Epithelial cell of prostate (primary cell): ENCODE results near the gene SLC6A5.
"Not testable (repeated sequence)": the region's sequence is repeated elsewhere in the genome, so short reads cannot be mapped to it uniquely, and the experiment has no call there.

Source experiments
- DNase-seq: peaks from one replicate; pipeline ENCODE4 v3.0.0-alpha.2; 2011; ENCODE audit warnings: low read depth, low spot score
- H3K27ac ChIP-seq: fragments of 450-650 bp; 2 replicates; pipeline ENCODE4 v1.5.1; 2017; ENCODE audit warnings: mild to moderate bottlenecking

The SLC6A5 gene

GRCh38 chr11:20599221-20600019 is at the start of gene SLC6A5:
TSS of gene SLC6A5 (plus strand) at chr11:20599608. CDS start at chr11:20599673, 65 bp downstream.
- no peak within 1 kb of the TSS for H3K27ac ChIP-seq
- DNase-seq: no peak

DNA sequence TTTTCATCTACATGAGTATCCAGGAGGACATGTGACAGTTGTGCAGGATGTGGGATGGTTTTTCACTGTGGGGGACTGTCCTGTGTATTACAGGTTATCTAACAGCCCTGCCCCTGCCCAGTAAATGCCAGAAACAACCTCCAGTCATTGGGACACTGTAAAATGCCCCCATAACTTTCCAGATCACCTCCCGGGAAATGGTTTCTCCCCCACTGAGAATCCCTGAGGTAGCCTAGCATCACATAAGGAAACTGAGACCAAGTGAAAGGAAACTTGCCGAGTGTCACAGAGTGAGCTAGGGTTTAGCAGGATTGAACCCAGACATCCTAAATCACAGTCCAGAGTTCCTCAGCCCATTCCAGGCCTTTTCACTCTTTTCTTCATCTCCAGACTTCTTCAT is 48.3 kb upstream of the SLC6A5 start:
- no peak overlapping the region for H3K27ac ChIP-seq
- DNase-seq: no peak

DNA sequence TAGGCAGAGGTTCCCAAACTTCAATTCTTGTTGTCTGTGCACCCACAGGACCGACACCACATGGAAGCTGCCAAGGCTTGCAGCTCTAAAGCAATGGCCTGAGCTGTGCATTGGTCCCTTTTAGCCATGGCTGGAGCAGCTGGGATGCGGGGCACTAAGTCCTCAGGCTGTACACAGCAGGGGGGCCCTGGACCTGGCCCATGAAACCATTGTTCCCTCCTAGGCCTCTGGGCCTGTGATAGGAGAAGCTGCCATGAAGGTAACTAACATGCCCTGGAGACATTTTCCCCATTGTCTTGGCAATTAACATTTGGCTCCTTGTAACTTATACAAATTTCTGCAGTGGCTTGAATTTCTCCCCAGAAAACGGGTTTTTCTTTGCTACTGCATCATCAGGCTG is 43.6 kb upstream of the SLC6A5 start:
- no peak for DNase-seq

DNA sequence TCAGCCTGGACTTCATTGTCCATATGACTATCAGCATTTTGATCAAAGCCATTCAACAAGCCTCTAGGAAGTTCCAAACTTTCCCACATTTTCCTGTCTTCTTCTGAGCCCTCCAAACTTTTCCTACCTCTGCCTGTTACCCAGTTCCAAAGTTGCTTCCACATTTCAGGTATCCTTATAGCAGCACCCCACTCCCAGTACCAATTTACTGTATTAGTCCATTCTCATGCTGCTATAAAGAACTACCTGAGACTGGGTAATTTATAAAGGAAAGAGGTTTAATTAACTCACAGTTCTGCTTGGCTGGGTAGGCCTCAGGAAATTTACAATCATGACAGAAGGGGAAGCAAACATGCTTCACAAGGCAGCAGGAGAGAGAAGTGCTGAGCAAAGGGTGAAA is 43.0 kb upstream of the SLC6A5 start:
- not testable (repeated sequence) for DNase-seq, H3K27ac ChIP-seq

More for the DNA sequence above, 43.6 kb upstream of the SLC6A5 start:
- H3K27ac ChIP-seq: no peak overlapping the region

GRCh38 chr11:20558741-20559140 is 40.7 kb upstream of the SLC6A5 start:
- peak overlapping the region; percentile 56 for H3K27ac ChIP-seq
- no peak for DNase-seq

DNA sequence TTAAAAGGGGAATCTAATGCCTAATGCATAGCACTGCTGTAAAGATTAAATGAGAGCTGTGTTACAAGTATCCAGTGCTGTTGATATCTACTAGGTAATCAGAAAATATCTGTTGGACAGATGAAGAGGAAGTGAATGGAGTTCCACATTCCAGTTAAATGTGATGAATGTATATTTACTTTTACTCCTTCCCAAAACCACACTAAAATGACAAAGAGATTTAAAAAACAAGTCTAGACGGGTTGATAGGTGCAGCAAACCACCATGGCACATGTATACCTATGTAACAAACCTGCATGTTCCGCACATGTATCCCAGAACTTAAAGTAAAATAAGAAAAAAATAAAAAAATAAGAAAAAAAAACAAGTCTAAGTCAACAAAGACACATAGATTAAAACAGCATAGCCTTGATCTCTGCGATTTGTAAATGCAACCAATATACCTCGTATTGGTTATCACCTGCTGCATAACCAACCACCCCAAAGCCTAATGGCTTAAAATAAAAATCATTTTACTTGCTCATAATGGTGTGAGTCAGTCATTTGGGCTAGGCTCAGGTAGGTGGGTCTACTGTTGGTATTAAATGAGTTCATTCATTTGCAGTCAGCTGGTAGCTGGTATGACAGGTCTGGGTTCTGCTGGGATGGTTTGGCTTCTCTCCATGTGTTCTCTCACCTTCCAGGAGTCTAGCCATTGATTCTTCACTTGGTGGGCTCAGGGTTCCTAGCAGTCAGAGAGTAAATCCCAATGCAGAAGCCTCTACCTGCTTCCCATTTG is 39.7 kb upstream of the SLC6A5 start:
- peak overlapping the region; percentile 56 for H3K27ac ChIP-seq
- peak; percentile 74 for DNase-seq

DNA sequence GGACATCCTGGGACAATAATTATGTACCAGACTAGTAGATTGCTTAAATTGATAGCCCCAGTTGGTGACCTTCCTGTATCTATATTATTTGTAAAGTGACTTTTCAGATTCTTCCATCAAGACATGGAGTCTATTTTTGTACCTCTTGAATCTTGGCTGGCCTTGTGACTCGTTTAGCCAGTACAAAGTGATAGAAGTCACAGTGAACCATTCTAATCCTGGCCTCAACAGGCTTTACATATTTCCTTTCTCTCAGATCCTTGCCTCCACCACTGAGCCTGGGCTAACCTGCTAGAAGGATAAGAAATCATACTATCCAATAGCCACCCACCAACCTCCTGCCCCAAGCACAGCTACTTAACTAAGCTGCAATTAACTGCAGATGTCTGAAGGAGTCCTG is 37.5 kb upstream of the SLC6A5 start:
- DNase-seq: no peak
- H3K27ac ChIP-seq: no peak overlapping the region

DNA sequence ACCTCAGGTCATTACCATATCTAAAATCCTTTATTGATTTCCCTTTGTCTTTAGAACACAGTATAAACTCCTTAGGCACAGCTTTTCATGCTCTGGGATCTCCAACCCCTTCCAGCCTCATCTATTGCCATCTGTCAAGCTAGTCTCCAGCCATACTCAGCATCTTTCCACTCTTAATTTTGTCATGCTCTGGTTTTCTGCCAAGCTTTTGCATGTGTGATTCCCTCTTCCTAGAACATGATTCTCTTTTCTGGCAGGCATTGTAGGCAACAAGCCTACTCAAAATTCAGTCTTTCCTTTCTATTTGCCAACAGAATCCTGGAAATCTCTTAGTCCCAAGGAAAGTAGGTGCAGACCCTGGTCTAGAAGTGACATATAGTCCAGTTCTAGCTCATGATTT is 35.5 kb upstream of the SLC6A5 start:
- no peak overlapping the region for H3K27ac ChIP-seq

DNA sequence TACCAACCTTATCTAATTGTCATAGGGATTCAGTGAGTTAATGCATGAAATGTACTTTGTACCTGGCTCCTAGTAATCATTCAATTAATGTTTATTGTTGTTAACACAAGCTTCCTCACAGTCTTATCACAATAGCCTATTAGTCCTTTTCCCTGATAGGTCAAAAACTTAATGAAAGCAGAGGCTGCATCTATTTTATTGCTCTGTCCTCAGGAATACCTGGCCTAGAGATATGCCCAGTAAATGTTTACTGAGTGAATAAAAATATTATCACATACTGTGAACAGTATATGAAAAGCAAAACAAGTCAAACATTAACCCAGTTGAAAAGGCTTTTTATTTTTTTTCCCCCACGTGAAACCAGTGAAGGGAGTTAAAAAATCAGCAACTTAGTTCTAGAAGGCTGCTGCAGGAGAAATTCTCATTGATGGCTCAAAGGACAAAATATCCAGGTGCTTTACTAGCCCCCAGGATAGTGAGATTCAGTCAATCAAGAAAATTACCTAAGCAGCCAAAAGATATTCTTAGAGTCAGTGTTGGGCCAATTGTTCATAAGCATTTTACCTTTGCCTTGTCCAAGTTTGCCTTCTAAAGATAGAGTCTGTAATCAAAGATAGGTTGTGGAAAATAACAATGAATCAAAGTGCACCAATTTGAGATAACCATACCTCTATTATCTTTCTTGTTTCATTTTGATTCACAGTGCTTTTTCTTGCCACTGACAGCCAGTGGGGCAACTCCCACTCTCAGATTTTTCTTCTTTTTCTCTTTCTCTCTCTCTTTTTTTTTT is 34.4 kb upstream of the SLC6A5 start:
- DNase-seq: no peak
- peak overlapping the region; percentile 89 for H3K27ac ChIP-seq

More for the DNA sequence above, 35.5 kb upstream of the SLC6A5 start:
- DNase-seq: no peak

DNA sequence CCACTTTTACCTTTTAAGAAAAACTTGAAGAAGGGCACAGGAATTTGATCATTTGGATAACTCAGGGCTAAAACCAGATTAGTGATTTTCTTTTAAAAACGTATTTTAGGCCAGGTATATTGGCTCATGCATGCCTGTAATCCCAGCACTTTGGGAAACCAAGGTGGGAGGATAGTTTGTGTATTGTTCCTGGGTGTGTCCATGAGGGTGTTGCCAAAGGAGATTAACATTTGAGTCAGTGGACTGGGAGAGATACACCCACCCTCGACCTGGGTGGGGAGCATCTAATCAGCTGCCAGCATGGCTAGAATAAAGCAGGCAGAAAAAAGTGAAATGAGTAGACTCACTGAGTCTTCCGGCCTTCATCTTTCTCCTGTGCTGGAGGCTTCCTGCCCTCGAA is 33.3 kb upstream of the SLC6A5 start:
- not testable (repeated sequence) for DNase-seq
- peak overlapping the region; percentile 89 for H3K27ac ChIP-seq

GRCh38 chr11:20566591-20567434 is 32.6 kb upstream of the SLC6A5 start:
- DNase-seq: peak; percentile 68
- H3K27ac ChIP-seq: peak overlapping the region; percentile 89

- not testable (repeated sequence) for H3K27ac ChIP-seq, DNase-seq
Measured at GRCh38 chr11:20579725-20580124, 19.7 kb upstream of the SLC6A5 start.

DNA sequence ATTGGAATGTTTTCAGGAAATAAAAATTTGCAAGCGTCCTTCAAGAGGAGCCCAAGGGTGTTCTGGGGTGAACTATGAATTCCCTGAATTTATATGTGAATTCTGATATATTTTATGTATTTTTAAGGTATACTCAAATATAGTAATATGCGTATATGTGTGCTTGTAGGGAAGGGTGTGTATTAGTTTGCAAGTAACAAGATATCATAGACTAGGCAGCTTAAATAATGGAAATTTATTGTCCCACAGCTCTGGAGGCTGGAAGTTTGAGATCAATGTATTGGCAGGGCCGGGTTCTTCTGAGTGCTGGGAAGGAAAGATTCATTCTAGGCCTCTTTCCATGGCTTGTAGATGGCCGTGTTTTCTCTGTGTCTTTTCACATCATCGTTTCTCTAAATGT is 16.2 kb upstream of the SLC6A5 start:
- no peak overlapping the region for H3K27ac ChIP-seq
- no peak for DNase-seq

DNA sequence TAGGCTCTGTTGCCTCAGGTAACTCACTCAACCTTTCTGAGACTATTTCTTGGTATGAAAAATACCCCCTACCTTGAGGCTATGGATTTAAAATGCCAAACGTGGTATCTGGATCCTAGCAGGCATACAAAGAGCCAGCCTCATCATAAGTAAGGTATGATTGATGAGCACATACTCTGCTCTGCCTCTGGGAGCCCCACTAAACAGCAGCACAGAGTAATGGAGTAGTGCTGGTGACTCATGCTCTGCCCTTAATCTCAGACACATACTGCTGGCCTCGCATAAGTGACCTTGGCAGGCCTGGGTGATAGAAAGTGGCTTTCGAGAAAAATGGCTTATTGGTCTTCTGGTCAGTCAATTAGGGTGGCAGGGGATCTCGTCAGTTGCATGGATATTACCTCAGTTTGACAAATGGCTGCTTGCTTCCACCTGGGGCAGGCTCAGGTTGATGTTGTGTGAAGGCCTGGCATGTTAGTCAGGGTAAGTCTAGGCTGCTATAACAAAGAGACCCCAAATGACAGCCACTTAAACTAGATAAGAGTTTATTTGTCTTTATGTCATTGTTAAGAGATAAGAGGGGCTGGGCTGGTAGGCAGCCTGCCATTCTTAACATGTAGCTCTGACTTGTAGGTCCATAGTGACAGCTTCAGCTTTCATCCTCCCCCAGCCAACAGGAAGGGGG is 15.2 kb upstream of the SLC6A5 start:
- H3K27ac ChIP-seq: no peak overlapping the region
- no peak for DNase-seq

DNA sequence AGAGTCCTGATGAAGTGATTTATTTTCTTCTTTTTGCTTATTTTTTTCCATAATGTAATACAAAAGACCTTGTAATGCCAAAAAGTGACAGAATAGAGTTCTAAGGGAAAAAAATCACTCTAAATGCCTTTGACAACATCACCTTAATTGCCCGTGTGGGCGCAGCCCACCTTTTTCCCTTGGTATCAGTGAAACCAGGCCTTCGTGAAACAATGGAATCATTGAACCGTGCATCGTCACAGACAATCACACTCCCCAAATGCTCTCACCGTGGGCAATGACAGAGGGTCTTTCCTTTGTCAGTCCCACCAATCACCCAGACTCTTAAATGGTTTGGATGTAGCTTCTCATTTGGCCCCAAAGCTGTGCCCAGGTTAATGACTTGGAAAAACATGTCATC is 9.6 kb upstream of the SLC6A5 start:
- no peak for DNase-seq
- H3K27ac ChIP-seq: no peak overlapping the region

GRCh38 chr11:20590381-20590780 is 9.0 kb upstream of the SLC6A5 start:
- DNase-seq: no peak
- H3K27ac ChIP-seq: no peak overlapping the region

DNA sequence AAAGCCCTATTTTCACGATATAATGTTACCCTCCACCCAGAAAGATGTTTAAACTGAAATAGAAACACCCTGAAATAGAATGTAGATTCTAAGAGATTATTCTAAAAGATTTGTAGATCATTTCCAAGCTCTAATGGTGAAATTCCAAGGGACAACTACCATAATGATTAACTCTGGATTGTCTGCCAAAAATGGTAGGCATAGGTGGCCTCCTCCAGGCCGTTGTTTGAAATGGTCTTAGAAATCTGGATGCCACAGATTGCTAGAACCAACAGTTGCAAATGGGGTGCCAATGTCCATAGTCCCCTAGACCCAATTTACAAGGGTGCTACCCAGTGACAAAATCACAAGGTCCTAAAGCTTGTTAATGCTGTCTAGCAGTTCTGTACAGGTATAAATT is 6.7 kb upstream of the SLC6A5 start:
- H3K27ac ChIP-seq: no peak overlapping the region
- DNase-seq: no peak

DNA sequence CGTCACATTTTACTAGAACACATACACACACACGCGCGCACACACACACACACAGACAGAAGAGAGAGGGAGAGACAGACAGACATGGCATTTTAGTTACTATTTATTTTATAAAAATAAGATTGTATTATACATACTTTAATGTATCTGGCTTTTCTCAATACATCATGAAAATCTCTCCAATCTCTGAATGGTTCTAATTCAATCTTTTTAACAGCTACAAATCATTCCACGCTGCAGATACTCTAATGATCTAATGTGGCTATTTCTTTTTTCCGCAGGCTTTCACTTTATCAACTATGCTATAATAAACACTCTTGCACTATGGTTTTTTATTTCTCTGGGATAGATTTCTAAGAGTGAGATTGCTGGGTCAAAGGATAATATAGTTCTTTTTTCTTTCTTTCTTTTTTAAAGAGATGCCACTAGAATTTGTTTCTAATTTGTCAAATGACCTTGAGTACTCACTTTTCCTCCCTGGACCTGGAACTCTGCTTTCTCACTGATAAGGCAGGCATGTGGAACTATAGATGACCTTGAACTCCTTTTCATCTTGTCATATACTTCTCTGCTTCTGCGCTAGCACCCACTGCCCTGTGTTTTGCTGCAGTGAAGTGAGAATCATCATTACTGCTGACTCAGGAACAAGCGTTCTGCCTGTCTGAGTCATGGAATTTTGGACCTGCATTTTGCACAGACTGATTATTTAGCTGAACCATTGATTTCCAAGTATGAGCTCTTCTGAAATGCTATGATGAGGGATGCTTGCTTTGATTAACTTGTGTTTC is 4.9 kb upstream of the SLC6A5 start:
- no peak for DNase-seq
- H3K27ac ChIP-seq: no peak overlapping the region
